Stimulated activated CD8-positive, alpha-beta memory T cell treated with anti-CD3 and anti-CD28 coated beads, Interleukin-4, amount 100 ng/mL, for 1 hour (primary cell): ENCODE results near the gene SUN3.
"Not testable (repeated sequence)": the region's sequence is repeated elsewhere in the genome, so short reads cannot be mapped to it uniquely, and the experiment has no call there.

Source experiments
- DNase-seq, 2 donors: peaks; one replicate each; pipeline ENCODE4 v3.0.0-alpha.2; 2020; ENCODE audit warnings: low read depth in 2 of 2, low spot score in 1 of 2

SUN3 gene

GRCh38 chr7:48031111-48031510 is 2.2 kb upstream of the SUN3 start:
- no peak for DNase-seq

- no peak for DNase-seq
These were observed 3.3 kb downstream of the SUN3 start for GRCh38 chr7:48025624-48026023.

- no peak for DNase-seq
These were observed 11.2 kb downstream of the SUN3 start for GRCh38 chr7:48017674-48018073.

- DNase-seq: no peak
These were observed 12.3 kb downstream of the SUN3 start for GRCh38 chr7:48016641-48017040.

GRCh38 chr7:48011951-48012350 is 17.0 kb downstream of the SUN3 start:
- DNase-seq: no peak

- no peak for DNase-seq
These were observed 17.6 kb downstream of the SUN3 start for GRCh38 chr7:48011323-48011722.

GRCh38 chr7:48009954-48010353 is 19.0 kb downstream of the SUN3 start:
- DNase-seq: no peak

- no peak for DNase-seq
These were observed 19.6 kb downstream of the SUN3 start for GRCh38 chr7:48009257-48009656.

- no peak for DNase-seq
These were observed 22.0 kb downstream of the SUN3 start for GRCh38 chr7:48006866-48007265.

- no peak for DNase-seq
These were observed 24.3 kb downstream of the SUN3 start for GRCh38 chr7:48004638-48005037.

- no peak for DNase-seq
These were observed 24.9 kb downstream of the SUN3 start for GRCh38 chr7:48004032-48004431.

- not testable (repeated sequence) for DNase-seq
These were observed 28.7 kb downstream of the SUN3 start for GRCh38 chr7:48000164-48000563.

GRCh38 chr7:47999413-47999812 is 29.5 kb downstream of the SUN3 start:
- DNase-seq: no peak

GRCh38 chr7:47992446-47992845 is 36.5 kb downstream of the SUN3 start:
- DNase-seq: no peak

- DNase-seq: peak; percentile 72 to 76
These were observed 37.1 kb downstream of the SUN3 start for GRCh38 chr7:47991741-47992311.

- DNase-seq: no peak
These were observed 37.6 kb downstream of the SUN3 start for GRCh38 chr7:47991270-47991669.

GRCh38 chr7:47990592-47990991 is 38.3 kb downstream of the SUN3 start:
- no peak for DNase-seq

GRCh38 chr7:47989607-47990400 is 39.1 kb downstream of the SUN3 start:
- not testable (repeated sequence) for DNase-seq

- no peak for DNase-seq
These were observed 40.2 kb downstream of the SUN3 start for GRCh38 chr7:47988496-47989386.

- DNase-seq: no peak
These were observed 46.3 kb downstream of the SUN3 start for GRCh38 chr7:47982610-47983009.

GRCh38 chr7:47980648-47981047 is 48.3 kb downstream of the SUN3 start:
- DNase-seq: not testable (repeated sequence)

GRCh38 chr7:47979832-47980181 is 49.1 kb downstream of the SUN3 start:
- DNase-seq: no peak
